NCI-H187 (cell line): ENCODE measurements around the gene TMEM129.

ENCODE experiments used
- DNase-seq, 2 experiments: peaks; one replicate each; lab custom pipeline; 2025; lab: John Stamatoyannopoulos, UW

The TMEM129 gene

GRCh38 chr4:1721003-1721665 lies at the start of gene TMEM129, which contains the start of gene TACC3:
Gene TMEM129 (minus strand): TSS chr4:1721323. CDS start chr4:1720837, 486 bp downstream.
Gene TACC3 (plus strand): TSS chr4:1721521. CDS start chr4:1723422, 1,901 bp downstream.
- peak; percentile 92 to 98 for DNase-seq

GRCh38 chr4:1770791-1771231 lies 49.7 kb upstream of the TMEM129 start:
- DNase-seq = no peak

- DNase-seq = no peak
These were observed 49.1 kb upstream of the TMEM129 start for GRCh38 chr4:1770245-1770644.

GRCh38 chr4:1769692-1770091 lies 48.6 kb upstream of the TMEM129 start:
- no peak for DNase-seq

- DNase-seq = no peak
These were observed 47.4 kb upstream of the TMEM129 start for GRCh38 chr4:1768367-1769034.

GRCh38 chr4:1767770-1768366 lies 46.7 kb upstream of the TMEM129 start:
- DNase-seq = no peak

- no peak for DNase-seq
These were observed 46.1 kb upstream of the TMEM129 start for GRCh38 chr4:1767061-1767769.

GRCh38 chr4:1766106-1767060 lies 45.3 kb upstream of the TMEM129 start:
- DNase-seq = no peak

- no peak for DNase-seq
These were observed 44.4 kb upstream of the TMEM129 start for GRCh38 chr4:1765409-1766072.

- no peak for DNase-seq
These were observed 43.5 kb upstream of the TMEM129 start for GRCh38 chr4:1764670-1765069.

GRCh38 chr4:1763550-1764080 lies 42.5 kb upstream of the TMEM129 start:
- DNase-seq = no peak

- no peak for DNase-seq
These were observed 42.0 kb upstream of the TMEM129 start for GRCh38 chr4:1763070-1763549.

GRCh38 chr4:1762264-1763010 lies 41.3 kb upstream of the TMEM129 start:
- no peak for DNase-seq

- DNase-seq = no peak
These were observed 40.1 kb upstream of the TMEM129 start for GRCh38 chr4:1761130-1761689.

- DNase-seq = no peak
These were observed 39.5 kb upstream of the TMEM129 start for GRCh38 chr4:1760521-1761071.

- no peak for DNase-seq
These were observed 38.7 kb upstream of the TMEM129 start for GRCh38 chr4:1759818-1760223.

- no peak for DNase-seq
These were observed 38.2 kb upstream of the TMEM129 start for GRCh38 chr4:1759170-1759817.
